ENCODE results near the gene TRERF1.

The TRERF1 gene

DNA sequence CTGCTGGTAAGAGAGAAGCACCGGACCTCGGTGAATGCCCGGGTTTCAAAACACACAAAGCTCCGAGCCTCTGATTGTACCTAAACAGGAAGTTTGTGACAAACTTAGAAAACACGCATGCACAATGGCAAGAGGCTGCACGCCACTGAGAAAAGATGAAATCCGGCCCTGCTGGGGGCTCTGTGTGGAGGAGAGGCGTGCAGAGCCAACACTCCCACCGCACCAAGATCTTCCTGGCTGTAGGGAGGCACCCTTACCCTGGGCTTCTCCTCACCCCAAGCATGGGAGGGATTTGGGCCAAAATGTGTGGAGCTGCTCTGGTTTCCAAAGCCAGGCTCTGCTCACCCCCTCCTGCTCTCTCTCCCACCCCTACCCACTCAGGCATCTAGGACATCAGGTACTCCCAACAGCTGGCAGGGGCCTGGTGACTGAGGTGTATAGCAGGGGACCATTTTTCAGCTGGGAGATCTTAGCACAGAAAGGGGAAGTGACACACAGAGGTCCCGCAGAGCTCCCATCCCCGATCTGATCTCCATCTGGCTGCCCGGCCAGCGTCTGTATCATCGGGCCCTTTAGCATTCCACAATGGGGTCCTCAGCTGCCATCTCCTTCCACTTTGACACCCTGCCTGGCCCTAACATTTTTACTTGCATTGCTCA, 84.2 kb downstream of the TRERF1 start:
- peak in 1 of 2 experiments; percentile 11 for DNase-seq
- TF ChIP-seq POLR2A (IDR thresholded peaks at IDR 0.05; ENCODE audit: low read length) (no peak), GATA1 (IDR thresholded peaks at IDR 0.05; ENCODE audit: low read depth, low read length) (no peak)

DNA sequence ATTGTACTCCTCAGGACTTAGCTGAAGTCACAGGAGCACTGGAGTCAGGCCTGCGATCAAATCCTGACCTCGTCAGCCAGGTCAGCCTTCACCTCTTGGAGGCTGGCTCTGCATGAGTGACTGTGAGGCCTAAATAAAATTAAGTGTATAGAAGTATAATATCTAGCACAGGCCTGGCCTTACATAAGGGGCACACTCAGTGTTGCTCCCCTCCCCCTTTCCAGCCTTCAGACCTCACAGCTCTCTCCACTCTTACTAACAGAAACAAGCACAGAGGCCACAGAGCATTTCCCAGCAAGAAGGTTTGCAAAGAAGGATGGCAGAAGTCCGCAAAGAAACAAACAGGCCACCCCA, 84.8 kb downstream of the TRERF1 start:
- no peak for DNase-seq
- TF ChIP-seq POLR2A (IDR thresholded peaks at IDR 0.05; ENCODE audit: low read length) (no peak), GATA1 (IDR thresholded peaks at IDR 0.05; ENCODE audit: low read depth, low read length) (no peak)

DNA sequence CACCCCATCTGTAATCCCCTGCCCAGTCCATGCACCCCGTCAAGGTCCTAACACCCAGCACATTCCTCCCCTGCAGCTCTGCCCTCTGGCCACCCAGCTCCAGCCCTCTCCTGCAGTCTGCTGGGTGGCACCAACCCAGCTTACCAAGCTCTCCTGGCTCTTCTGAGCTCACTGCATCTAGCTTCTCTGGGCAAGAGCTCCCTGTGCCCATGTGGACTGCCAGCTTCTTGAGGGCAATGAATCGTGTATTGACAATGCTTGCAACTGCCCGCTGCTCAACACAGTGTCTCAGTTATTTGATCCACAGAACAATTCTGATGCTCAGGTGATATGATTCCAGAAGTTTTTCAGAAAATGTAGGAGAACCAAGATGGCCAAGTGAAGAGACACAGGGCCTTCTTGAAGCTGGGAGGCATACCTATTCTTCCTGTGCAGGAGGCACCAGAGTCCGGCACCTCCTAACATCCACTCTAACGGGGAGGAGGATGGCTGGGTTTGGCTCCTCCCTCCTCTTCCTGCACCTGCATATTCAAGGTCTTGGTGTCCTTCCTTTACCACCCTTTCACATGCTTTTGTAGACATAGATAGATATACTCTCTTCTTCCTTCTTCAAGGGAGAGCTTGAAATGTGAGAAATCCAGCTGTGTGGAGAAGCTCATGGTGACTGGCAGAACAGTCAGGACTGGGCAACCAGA, 85.6 kb downstream of the TRERF1 start:
- no peak for DNase-seq
- no peak for TF ChIP-seq POLR2A (IDR thresholded peaks at IDR 0.05; ENCODE audit: low read length)
- no peak for TF ChIP-seq GATA1 (IDR thresholded peaks at IDR 0.05; ENCODE audit: low read depth, low read length)

DNA sequence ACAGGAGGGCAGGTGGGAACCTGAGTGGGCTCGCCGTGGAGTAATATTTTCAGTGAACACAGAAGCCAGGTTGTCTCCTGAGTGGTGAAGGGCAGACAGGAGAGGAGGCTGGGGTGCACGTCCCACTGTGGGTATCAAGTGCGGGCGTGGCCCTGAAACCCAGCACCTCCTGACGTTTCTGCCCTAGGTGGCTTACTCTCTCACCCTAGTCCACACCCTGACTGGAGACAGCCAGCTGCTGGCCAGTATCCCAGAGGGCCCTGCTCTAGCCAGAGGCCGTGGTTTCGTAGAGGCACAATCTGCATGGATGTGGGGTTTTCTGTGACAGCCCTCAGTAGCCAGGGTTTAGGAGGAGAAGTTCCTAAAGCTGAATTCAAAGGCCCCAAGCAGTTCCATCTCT, 86.7 kb downstream of the TRERF1 start:
- no peak for DNase-seq
- no peak for TF ChIP-seq GATA1 (IDR thresholded peaks at IDR 0.05; ENCODE audit: low read depth, low read length)
- no peak for TF ChIP-seq POLR2A (IDR thresholded peaks at IDR 0.05; ENCODE audit: low read length)

DNA sequence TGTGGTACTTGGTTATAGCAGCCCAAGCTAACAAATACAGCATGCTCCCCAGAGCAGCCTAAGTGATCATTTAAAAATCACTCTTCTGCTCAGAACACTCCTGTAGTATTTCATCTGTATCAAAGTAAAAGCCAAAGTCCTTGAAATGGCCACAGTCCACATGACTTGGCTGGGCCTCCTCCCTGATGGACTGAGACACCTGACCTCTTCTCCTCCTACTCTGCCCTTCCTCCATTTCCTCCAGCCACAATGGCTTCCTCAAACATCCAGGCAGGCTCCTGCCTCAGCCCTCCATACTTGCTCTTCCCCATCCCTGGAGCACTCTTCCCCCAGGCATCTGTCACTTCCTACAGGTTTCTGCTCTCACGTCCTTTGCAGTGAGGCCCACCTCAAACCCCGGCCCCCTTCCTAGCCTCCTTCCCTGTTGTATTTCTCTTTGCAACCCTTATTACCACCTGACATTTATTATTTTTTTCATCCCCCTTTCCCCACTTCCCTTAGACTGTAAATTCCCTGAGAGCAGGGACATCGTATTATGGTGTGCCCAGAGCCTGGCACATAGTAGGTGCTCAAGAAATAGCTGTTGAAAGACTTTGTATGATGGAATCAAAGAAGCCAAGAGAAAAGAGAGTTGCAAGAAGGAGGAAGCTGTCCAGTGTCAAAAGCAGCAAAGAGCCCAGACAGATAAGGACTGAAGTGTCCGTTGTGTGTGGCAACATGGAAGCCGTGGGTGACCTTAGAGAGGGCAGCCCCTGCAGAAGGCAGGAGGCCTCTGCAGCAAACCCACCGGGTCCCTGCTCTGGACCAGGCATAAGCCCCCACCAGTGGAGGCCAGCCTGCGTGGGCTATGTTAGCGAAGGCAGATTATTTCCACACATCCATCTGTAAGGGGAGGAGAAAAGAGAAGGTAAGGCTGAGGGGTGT, 87.5 kb downstream of the TRERF1 start:
- TF ChIP-seq GATA1 (IDR thresholded peaks at IDR 0.05; ENCODE audit: low read depth, low read length) (no peak), POLR2A (IDR thresholded peaks at IDR 0.05; ENCODE audit: low read length) (no peak)
- no peak for DNase-seq

DNA sequence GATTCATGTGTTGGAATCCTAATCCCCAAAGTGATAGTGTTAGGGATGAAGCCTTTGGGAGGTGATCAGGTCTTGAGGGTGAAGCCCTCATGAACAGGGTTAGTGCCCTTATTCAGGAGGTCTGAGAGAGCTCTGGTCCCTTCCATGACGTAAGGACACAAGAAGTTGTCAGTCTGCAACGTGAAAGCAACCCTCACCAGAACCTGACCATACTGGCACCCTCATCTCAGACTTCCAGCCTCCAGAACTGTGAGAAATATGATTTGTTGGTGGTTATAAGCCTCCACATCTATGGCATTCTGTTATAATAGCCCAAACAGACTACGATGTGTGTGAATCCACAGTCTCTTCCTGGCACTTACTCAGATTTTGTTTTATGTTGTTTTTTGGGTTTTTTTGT, 90.7 kb downstream of the TRERF1 start:
- TF ChIP-seq GATA1 (IDR thresholded peaks at IDR 0.05; ENCODE audit: low read depth, low read length) (no peak), POLR2A (IDR thresholded peaks at IDR 0.05; ENCODE audit: low read length) (no peak)
- no peak for DNase-seq

DNA sequence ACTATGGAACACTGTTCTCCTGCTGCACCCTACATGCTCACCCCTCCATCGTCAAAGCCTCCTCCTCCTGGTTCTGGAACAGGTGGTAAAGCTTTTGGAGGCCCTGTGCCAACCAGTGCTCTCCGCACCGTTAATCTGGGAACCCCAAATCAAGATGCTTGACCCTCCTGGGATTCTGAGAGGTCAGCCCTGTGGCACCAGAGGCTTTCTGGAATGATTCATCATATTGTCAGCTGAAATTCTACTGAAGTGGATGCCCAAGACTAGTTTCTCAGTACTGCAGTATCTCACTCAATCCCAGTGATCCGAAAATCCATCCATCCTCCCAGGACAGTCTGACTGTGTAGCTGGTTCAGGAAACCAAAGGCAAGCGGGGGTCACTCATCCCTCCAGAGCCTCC, 92.7 kb downstream of the TRERF1 start:
- TF ChIP-seq POLR2A (IDR thresholded peaks at IDR 0.05; ENCODE audit: low read length) (no peak), GATA1 (IDR thresholded peaks at IDR 0.05; ENCODE audit: low read depth, low read length) (no peak)
- DNase-seq = no peak

DNA sequence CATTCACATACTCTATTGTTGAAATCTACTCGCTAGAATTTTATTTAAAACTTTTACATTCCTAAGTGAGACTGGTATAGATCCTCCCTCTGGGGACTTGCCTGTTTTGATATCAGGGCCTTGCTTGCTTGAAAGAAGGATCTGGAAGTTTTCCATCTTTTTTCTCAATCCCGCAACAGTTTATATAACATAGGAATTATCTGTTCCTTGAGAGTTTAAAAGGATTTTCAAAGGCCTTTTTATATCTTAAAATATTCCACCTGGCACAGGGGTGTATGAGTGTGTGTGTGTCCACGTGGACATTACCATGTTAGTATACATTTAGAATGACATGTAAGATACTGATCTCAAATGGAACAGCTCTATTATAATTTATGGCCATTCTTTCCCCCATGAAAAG, 96.3 kb downstream of the TRERF1 start:
- no peak for DNase-seq
- TF ChIP-seq GATA1 (IDR thresholded peaks at IDR 0.05; ENCODE audit: low read depth, low read length) (no peak), POLR2A (IDR thresholded peaks at IDR 0.05; ENCODE audit: low read length) (no peak)

DNA sequence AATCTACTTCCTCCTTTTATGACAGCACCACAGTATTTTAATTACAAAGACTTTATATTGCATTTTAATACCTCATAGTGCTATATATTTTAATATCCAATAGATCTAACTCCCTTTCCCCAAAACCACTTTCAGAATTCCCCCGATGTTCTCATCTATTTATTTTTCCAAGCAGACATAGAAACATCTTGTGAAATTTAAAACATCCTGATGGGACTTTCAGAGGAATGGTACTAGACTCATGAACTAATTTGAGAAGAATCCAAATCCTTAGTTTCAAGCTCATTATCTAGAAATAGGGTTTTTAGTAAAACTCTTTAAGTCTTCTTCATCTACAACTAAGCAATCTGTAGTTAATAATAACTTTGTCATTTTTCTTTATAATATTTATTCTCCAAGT, 97.0 kb downstream of the TRERF1 start:
- DNase-seq = no peak
- no peak for TF ChIP-seq GATA1 (IDR thresholded peaks at IDR 0.05; ENCODE audit: low read depth, low read length)
- TF ChIP-seq POLR2A (IDR thresholded peaks at IDR 0.05; ENCODE audit: low read length) = no peak

DNA sequence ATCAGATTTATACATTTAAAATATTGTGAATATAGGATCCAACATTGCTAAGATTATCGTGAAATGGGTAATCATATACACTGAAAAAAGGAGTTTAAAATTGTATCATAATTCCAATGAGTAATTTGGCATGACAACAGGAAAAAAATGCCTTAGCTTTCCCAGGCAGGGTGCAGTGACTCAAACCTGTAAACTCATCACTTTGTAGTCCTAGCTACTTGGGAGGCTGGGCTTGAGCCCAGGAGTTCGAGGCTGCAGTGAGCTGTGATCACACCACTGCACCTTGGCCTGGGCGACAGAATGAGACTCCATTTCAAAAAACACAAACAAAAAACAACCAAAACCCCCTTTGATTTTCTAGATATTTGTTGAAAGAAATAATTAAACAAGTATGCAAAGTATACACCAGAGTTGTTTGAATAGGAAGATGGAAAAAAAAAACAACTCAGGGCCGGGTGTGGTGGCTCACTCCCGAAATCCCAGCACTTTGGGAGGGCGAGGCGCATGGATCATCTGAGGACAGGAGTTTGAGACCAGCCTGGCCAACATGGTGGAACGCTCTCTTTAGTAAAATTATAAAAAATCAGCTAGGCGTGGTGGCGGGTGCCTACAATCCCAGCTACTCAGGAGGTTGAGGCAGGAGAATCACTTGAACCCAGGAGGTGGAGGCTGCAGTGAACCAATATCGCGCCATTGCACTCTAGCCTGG, 98.7 kb downstream of the TRERF1 start:
- DNase-seq = no peak

DNA sequence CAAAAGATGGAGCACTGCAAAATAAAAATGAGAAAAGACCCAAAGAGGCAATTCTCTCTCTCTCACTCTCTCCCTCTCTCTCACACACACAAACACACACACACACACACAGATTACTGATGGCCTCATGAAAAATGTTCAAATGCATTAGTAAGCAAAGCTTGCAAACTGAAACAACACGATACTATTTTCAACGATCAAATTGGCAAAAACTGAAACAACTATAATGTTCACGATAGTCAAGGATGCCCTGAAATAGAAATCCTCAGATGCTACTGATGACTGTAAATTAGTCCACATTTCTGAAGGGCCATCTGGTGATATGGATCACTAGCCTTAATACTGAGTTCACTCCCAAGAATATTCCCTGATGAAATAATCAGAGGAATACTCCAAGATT, 100.8 kb downstream of the TRERF1 start:
- TF ChIP-seq POLR2A (IDR thresholded peaks at IDR 0.05; ENCODE audit: low read length) = no peak
- TF ChIP-seq GATA1 (IDR thresholded peaks at IDR 0.05; ENCODE audit: low read depth, low read length) = no peak
- DNase-seq = no peak

More for the DNA sequence above, 98.7 kb downstream of the TRERF1 start:
- TF ChIP-seq GATA1 (IDR thresholded peaks at IDR 0.05; ENCODE audit: low read depth, low read length) (no peak), POLR2A (IDR thresholded peaks at IDR 0.05; ENCODE audit: low read length) (no peak)

DNA sequence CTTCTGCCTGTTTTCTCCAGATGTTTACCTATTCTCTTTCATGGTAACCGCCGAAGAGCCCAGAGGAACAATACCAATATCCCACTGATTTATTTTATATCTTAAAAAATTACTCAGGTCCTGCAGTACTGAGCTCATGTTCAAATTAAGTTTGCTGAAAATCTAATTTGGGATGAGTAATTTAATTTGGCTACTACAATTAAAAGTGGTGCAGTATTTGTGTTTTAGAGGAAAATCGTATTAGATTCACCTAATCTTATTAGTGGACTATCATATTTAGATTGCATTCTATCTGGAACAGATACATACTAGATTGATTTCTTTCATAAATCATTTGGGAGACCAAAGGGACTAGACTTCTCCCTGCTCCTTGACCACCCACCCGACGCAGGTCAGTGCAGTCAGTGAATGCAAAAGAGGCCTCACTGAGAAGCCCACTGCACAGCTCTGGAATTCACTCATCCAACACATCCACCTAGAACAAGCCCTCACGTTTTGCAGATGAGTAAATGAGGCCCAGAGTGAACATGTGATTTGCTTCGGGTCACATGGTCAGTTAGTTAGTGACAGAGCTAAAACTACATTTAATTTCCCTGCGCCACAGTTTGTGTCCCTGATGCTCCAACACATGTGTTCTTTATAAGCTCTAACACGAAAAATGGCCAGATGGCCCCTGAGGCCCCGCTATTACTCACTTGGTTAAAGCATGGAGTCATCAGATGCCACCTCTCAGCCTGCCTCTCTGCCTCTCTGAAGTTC, 101.8 kb downstream of the TRERF1 start:
- no peak for TF ChIP-seq GATA1 (IDR thresholded peaks at IDR 0.05; ENCODE audit: low read depth, low read length)
- no peak for TF ChIP-seq POLR2A (IDR thresholded peaks at IDR 0.05; ENCODE audit: low read length)
- DNase-seq = no peak

DNA sequence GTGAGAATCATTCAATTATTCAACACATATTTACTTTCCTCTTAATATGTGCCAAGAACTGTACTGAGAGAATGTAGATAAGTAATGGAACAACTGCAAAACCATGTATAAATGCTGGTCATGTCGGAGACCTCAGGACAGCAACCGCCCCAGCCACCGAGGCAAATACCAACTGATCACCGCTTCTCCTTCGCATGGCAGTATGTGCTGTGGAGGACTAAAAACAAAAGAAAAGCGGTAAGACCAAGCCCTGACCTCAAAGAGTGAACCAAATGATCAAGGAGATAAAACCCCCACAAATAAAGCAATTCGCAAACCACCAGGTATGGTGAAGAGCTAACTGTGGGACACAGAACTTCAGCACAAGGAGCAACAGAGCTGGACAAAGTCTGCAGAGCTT, 104.3 kb downstream of the TRERF1 start:
- no peak for DNase-seq
- TF ChIP-seq GATA1 (IDR thresholded peaks at IDR 0.05; ENCODE audit: low read depth, low read length) (no peak), POLR2A (IDR thresholded peaks at IDR 0.05; ENCODE audit: low read length) (no peak)
